Transverse colon (tissue), 4 donors: Measurements from ENCODE around the gene KCNQ1OT1. TPM values are rescaled to one million over a fixed set of nuclear protein-coding genes. Genes with fewer than 3 reads are reported as not detected.

Experiments
- DNase-seq: peaks from one replicate; pipeline ENCODE4 v3.0.0-alpha.2; 2019
- H3K27ac ChIP-seq, 4 donors: fragments of 200-600 bp; sonication (generic); 2 replicates each; pipeline ENCODE4 v1.5.1; 2016 to 2018; ENCODE audit warnings: inconsistent platforms in 4 of 4
- H3K27me3 ChIP-seq: fragments of 200-600 bp; sonication (generic); 2 replicates; pipeline ENCODE4 v1.5.1; 2017; ENCODE audit warnings: inconsistent platforms
- H3K36me3 ChIP-seq, 4 donors: fragments of 200-600 bp; sonication (generic); 2 replicates each; pipeline ENCODE4 v1.5.1; 2017 to 2019; ENCODE audit warnings: inconsistent platforms in 4 of 4
- H3K4me1 ChIP-seq, 4 donors: fragments of 200-600 bp; sonication (generic); 2 replicates each; pipeline ENCODE4 v1.5.1; 2017 to 2020; ENCODE audit warnings: inconsistent platforms in 4 of 4
- H3K4me3 ChIP-seq, 4 donors: fragments of 200-600 bp; sonication (generic); 1 replicate in 1 of 4; 2 replicates in 3 of 4; pipeline versions ENCODE4 v1.5.1 to v1.6.1; 2017 to 2019; ENCODE audit warnings: inconsistent platforms in 4 of 4
- H3K9me3 ChIP-seq, 2 donors: fragments of 200-600 bp; sonication (generic); 2 replicates each; pipeline ENCODE4 v1.5.1; 2017 to 2019; ENCODE audit warnings: inconsistent platforms in 2 of 2
- CTCF ChIP-seq, 5 experiments: fragments of 200-600 bp in 3 of 5; fragments of 450-650 bp in 2 of 5; sonication (generic) in 3 of 5; IDR thresholded peaks; 1 replicate in 2 of 5; 2 replicates in 3 of 5; pipeline ENCODE4 v1.5.1; 2016 to 2017; ENCODE audit warnings: antibody characterized with exemption in 5 of 5, inconsistent platforms in 3 of 5, mild to moderate bottlenecking in 2 of 5, moderate library complexity in 1 of 5
- EP300 ChIP-seq: sonication (generic); formaldehyde crosslinking; IDR thresholded peaks from one replicate; pipeline ENCODE4 v1.6.1; 2017; ENCODE audit warnings: antibody characterized with exemption, low read depth
- POLR2A ChIP-seq: fragments of 450-650 bp; IDR thresholded peaks from one replicate; pipeline ENCODE4 v1.6.1; 2016; ENCODE audit warnings: antibody characterized with exemption, mild to moderate bottlenecking, moderate library complexity
- POLR2AphosphoS5 ChIP-seq, 3 donors: sonication (generic); formaldehyde crosslinking; IDR thresholded peaks; one replicate each; pipeline ENCODE4 v1.6.1; 2016; ENCODE audit warnings: antibody characterized with exemption in 3 of 3
- WGBS, 2 donors: methylation state at CpG; one replicate each; pipeline ENCODE4 v1.1.5; 2018; ENCODE audit warnings: low coverage in 1 of 2; 5-methylcytosine and 5-hydroxymethylcytosine counted together
- in situ Hi-C, 4 donors: fragments of 200-750 bp; cut with MboI; loops; one replicate each; pipeline versions ENCODE4 v1.15.0 to v1.15.1; 2017; ENCODE audit warnings: low sequenced_read_pairs in 3 of 4, low pct_ligation_motif_present in 1 of 4, low pct_unique_long_range_greater_than_20kb in 1 of 4
- intact Hi-C: fragments of 100-400 bp; cut with DNase I; formaldehyde crosslinking; loops from one replicate; pipeline ENCODE4 v1.15.1; 2023; ENCODE audit warnings: low total_unique reads
- total RNA-seq, 4 donors: library from RNA; depleted of rRNA; stranded (reverse); fragments of >200 nt; gene quantifications; one replicate each; pipeline ENCODE4 v1.1.0, GENCODE V29; 2016

Gene KCNQ1OT1
- total RNA-seq, 4 donors from 2014 or later: 1.5 to 5.0 (median 1.9) TPM

DNA sequence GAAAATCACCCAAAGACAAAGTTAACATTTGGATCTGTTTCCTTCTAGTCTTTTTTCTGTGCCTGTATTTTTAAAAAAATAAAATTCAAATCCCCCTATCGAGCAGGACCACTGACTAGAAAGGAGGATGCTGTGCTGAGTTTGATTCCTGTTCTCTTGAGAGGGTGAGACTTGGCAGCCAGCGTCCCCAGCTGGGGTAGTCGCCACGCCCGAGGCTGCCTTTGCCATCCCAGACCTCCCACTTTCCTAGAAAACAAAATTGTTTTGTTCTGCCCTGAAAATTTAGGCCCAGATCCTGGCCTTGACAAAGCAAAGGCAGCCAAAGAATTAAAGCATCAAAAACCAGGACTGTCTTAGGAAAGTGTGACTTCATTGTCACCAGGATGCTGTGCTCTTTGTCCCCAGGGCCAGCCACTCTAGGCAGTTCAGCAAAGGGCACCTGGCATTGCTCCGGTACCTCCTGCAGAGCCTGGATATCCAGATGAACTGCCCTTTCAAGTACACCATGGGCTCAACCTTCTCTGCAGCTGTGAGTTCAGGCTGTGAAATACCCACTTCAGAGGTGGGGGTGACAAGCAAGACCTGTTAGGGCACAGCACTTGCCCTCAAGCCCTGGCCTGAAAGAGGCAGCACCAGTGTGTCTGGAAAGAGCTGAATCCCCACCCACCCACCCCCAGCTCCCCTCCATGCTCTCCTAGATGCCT is 44.6 kb downstream of the KCNQ1OT1 start:
- 82 to 91% methylated on average over 5 to 6 of the region's 6 CpGs for WGBS, 2 donors
- peaks cover 8 to 13% of the 10 kb centered on the region in 2 donors for H3K9me3 ChIP-seq

DNA sequence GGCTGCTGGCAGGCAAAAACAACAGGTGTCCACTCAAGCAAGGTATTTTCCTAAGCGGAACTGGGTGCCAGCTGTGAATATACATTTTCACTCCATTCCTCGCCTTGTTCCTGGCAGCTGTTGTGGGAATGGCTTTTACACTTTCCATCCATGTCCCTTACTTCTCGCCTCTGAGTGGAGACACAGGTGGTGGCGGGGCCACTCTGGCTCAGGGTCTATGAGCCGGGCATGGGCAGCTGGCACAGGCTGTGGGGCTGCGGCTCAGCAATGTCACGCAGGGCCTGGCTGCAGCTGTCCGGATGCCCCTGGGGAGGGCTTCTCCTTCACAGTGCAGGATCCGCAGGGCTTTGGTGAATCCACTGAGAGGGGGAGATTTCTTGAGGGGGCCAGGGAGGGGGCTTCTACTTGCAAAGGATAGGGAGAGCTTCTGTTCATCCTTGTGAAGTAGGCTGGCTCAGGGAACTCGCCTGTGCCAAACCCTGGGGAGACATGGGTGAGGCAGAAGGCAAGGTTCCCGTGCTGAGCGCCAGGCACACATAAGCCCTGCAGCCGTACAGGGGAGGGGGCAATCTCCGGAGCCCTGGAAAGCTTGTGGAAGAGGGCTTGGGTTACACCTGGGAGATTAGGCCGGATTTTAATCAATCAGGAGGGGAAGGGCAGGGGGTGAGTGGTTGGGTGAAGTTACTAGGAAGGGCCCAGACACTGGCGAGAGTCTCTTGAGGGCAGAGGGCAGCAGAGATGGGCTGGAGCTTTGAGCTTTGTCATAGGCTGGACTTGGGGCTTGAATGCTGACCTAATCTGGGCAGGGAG is 45.7 kb downstream of the KCNQ1OT1 start:
- Histone ChIP-seq H3K4me1 (no peaks in the 10 kb centered on the region), H3K4me3 (no peak overlapping the region), H3K9me3 (peaks cover 16 to 18% of the 10 kb centered on the region in 2 donors), H3K27ac (no peak overlapping the region), H3K27me3 (no peaks in the 10 kb centered on the region), H3K36me3 (no peaks in the 10 kb centered on the region)
- no peak for DNase-seq
- TF ChIP-seq CTCF (IDR thresholded peaks at IDR 0.05) (no peak), EP300 (no peak), POLR2A (no peak), POLR2AphosphoS5 (IDR thresholded peaks at IDR 0.05) (no peak)
- in situ Hi-C loops (no loop called here), intact Hi-C loops (no loop called here)
- 80 to 95% methylated on average over 1 to 16 of the region's 16 CpGs for WGBS, 2 donors

More for the DNA sequence above, 44.6 kb downstream of the KCNQ1OT1 start:
- no peak overlapping the region for H3K27ac ChIP-seq
- in situ Hi-C loops: no loop called here
- H3K4me1 ChIP-seq: no peaks in the 10 kb centered on the region
- intact Hi-C loops: no loop called here
- no peak overlapping the region for H3K4me3 ChIP-seq
- no peaks in the 10 kb centered on the region for H3K27me3 ChIP-seq
- no peak for DNase-seq
- TF ChIP-seq POLR2AphosphoS5 (IDR thresholded peaks at IDR 0.05) (no peak), CTCF (IDR thresholded peaks at IDR 0.05) (no peak), EP300 (no peak), POLR2A (no peak)
- no peaks in the 10 kb centered on the region for H3K36me3 ChIP-seq

DNA sequence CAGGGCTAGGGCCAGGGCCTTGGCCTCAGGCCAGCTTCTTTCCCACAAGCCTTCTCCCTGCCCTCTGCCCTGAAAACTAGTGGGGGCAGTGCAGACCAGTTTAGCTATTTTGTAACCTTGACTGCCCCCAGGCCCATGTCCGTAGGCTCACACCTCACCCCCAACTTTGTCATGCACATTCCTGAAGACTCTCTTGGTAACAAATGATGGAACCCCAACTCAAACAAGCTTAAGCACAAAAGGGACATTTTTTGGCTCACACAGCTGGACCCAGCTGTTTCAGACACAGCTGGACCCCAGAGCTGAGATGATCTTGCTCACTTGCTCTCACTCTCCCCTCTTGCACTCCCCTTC is 46.6 kb downstream of the KCNQ1OT1 start:
- no peak for DNase-seq
- Histone ChIP-seq H3K4me1 (no peaks in the 10 kb centered on the region), H3K27me3 (no peaks in the 10 kb centered on the region), H3K27ac (no peak overlapping the region), H3K4me3 (no peak overlapping the region), H3K9me3 (peaks cover 24 to 26% of the 10 kb centered on the region in 2 donors), H3K36me3 (no peaks in the 10 kb centered on the region)
- WGBS, 2 donors: 80% methylated on average over 1 of the region's 1 CpG; no CpG with 5 or more reads in 1 of the 2 donors
- TF ChIP-seq POLR2AphosphoS5 (IDR thresholded peaks at IDR 0.05): no peak
- TF ChIP-seq CTCF (IDR thresholded peaks at IDR 0.05): no peak
- TF ChIP-seq POLR2A: no peak
- TF ChIP-seq EP300: no peak
- intact Hi-C loops: no loop called here
- in situ Hi-C loops: no loop called here

- intact Hi-C loops: no loop called here
- Histone ChIP-seq H3K4me1 (no peaks in the 10 kb centered on the region), H3K9me3 (peaks cover 30 to 32% of the 10 kb centered on the region in 2 donors), H3K27ac (no peak overlapping the region), H3K4me3 (no peak overlapping the region), H3K27me3 (no peaks in the 10 kb centered on the region), H3K36me3 (no peaks in the 10 kb centered on the region)
- in situ Hi-C loops: no loop called here
- 68 to 86% methylated on average over 4 to 11 of the region's 11 CpGs for WGBS, 2 donors
- no peak for TF ChIP-seq POLR2AphosphoS5 (IDR thresholded peaks at IDR 0.05)
- no peak for TF ChIP-seq CTCF (IDR thresholded peaks at IDR 0.05)
- TF ChIP-seq POLR2A: no peak
- TF ChIP-seq EP300: no peak
- DNase-seq: no peak
These were observed 47.2 kb downstream of the KCNQ1OT1 start for GRCh38 chr11:2652333-2653197.
